ENCODE results near the gene LEUTX.

- TF ChIP-seq TAF1 (IDR thresholded peaks at IDR 0.05; ENCODE audit: borderline replicate concordance, insufficient read depth, low read length) (no peak), FOXP2 (optimal IDR thresholded peaks at IDR 0.05; ENCODE audit: borderline replicate concordance, extremely low read depth, extremely low read length, insufficient read depth) (no peak), POLR2AphosphoS5 (IDR thresholded peaks at IDR 0.05; ENCODE audit: low read depth, low read length) (no peak)
Measured at GRCh38 chr19:39752390-39752789, 26.3 kb upstream of the LEUTX start.
